ENCODE measurements around the gene GMPS. TPM values are rescaled to one million over a fixed set of nuclear protein-coding genes. Genes with fewer than 3 reads are reported as not detected.

The GMPS gene
- total RNA-seq, 1 experiment from 2014 or later, result 119 TPM

- TF ChIP-seq POLR2A (IDR thresholded peaks at IDR 0.05; ENCODE audit: borderline replicate concordance, extremely low read depth, insufficient read depth, insufficient read length), result no peak
- no peak for TF ChIP-seq YY1 (IDR thresholded peaks at IDR 0.05; ENCODE audit: extremely low read depth, insufficient replicate concordance, low read depth, low read length)
- no peak for TF ChIP-seq ZNF274 (IDR thresholded peaks at IDR 0.05; ENCODE audit: low read depth, low read length)
- TF ChIP-seq SIN3A (IDR thresholded peaks at IDR 0.05; ENCODE audit: low read depth), result no peak
- TF ChIP-seq ATF3 (IDR thresholded peaks at IDR 0.05), result no peak
- no peak for TF ChIP-seq SP1 (IDR thresholded peaks at IDR 0.05; ENCODE audit: low read depth)
- TF ChIP-seq SRF (IDR thresholded peaks at IDR 0.05; ENCODE audit: low read depth), result no peak
- no peak for TF ChIP-seq JUND (IDR thresholded peaks at IDR 0.05)
- no peak for TF ChIP-seq RAD21 (IDR thresholded peaks at IDR 0.05; ENCODE audit: low read depth)
- no peak for TF ChIP-seq CEBPB (IDR thresholded peaks at IDR 0.05; ENCODE audit: low read depth)
- no peak for TF ChIP-seq ZFX (IDR thresholded peaks at IDR 0.05)
- no peak for TF ChIP-seq REST (IDR thresholded peaks at IDR 0.05; ENCODE audit: low read depth)
- TF ChIP-seq ELF1 (IDR thresholded peaks at IDR 0.05; ENCODE audit: borderline replicate concordance, low read depth), result no peak
- TF ChIP-seq CBX3 (IDR thresholded peaks at IDR 0.05; ENCODE audit: low read depth), result no peak
- no peak for TF ChIP-seq FOSL1 (IDR thresholded peaks at IDR 0.05; ENCODE audit: low read depth)
- TF ChIP-seq TCF7L2 (IDR thresholded peaks at IDR 0.05; ENCODE audit: borderline replicate concordance, extremely low read depth, insufficient read depth, insufficient read length), result no peak
- TF ChIP-seq EZH2 (IDR thresholded peaks at IDR 0.05), result no peak
- no peak for TF ChIP-seq POLR2AphosphoS5 (IDR thresholded peaks at IDR 0.05; ENCODE audit: low read depth, low read length)
- TF ChIP-seq EGR1 (IDR thresholded peaks at IDR 0.05; ENCODE audit: low read depth), result no peak
- no peak for TF ChIP-seq ZBTB33 (IDR thresholded peaks at IDR 0.05; ENCODE audit: extremely low read depth, insufficient replicate concordance, low read length)
- H3K36me3 ChIP-seq (ENCODE audit: control insufficient read depth in 1 of 2, insufficient read depth in 2 of 2, low read length in 2 of 2), result peaks cover 0 to 4% of the 10 kb centered on the region in 2 experiments; a peak in 1 of 4 replicates
- DNase-seq (ENCODE audit: low read depth, low spot score) (no peak), ATAC-seq (no peak)
- no peaks in the 10 kb centered on the region for H3K4me1 ChIP-seq (ENCODE audit: control insufficient read depth in 1 of 2, insufficient read depth in 2 of 2, low read length in 2 of 2)
- H3K9me3 ChIP-seq (ENCODE audit: control insufficient read depth in 1 of 2, insufficient read depth in 1 of 2, low read depth in 1 of 2, low read length in 2 of 2), result no peaks in the 10 kb centered on the region
- no peak overlapping the region for H3K9ac ChIP-seq (ENCODE audit: low read length)
- POLR2A ChIA-PET, result no interaction called here
- H3K4me3 ChIP-seq (replicated peaks in 1 of 2; ENCODE audit: low read depth in 1 of 2, low read length in 2 of 2), result no peak overlapping the region
- no peak overlapping the region for H3K4me2 ChIP-seq (ENCODE audit: low read length)
- H3K27ac ChIP-seq (ENCODE audit: low read depth, low read length), result no peak overlapping the region
- H3K9me2 ChIP-seq (ENCODE audit: insufficient read depth), result no peaks in the 10 kb centered on the region
- peaks cover 99% of the 10 kb centered on the region for H3K79me2 ChIP-seq (ENCODE audit: insufficient read depth, low read length)
- H4K20me1 ChIP-seq (ENCODE audit: insufficient read depth), result peaks cover 45% of the 10 kb centered on the region
- RAD21 ChIA-PET (ENCODE audit: low non-redundant PET in 1 of 2, low total read pairs in 2 of 2, uncharacterized antibody in 2 of 2, unreplicated experiment in 2 of 2), result no interaction called here
- BruUV-seq (replicated peaks), result no TSS peak
- CTCF ChIA-PET, result no interaction called here
- no peak overlapping the region for H2AFZ ChIP-seq (ENCODE audit: low read depth, low read length, poor library complexity, severe bottlenecking)
- intact Hi-C loops (cut with micrococcal nuclease), result no loop called here
- no peaks in the 10 kb centered on the region for H3K27me3 ChIP-seq (ENCODE audit: insufficient read depth, low read length)
Measured at GRCh38 chr3:155889212-155889611, 18.8 kb downstream of the GMPS start.
